ENCODE data around the gene ABCB7.

Gene ABCB7

GRCh38 chrX:75115707-75116413 lies 40.2 kb downstream of the ABCB7 start:
- DNase-seq (ENCODE audit: low read depth): no peak
- H3K4me3 ChIP-seq (ENCODE audit: low read depth, low read length): no peak overlapping the region
- TF ChIP-seq CTCF (IDR thresholded peaks at IDR 0.05; ENCODE audit: low read depth, low read length, missing control alignments): no peak

GRCh38 chrX:75114638-75115037 lies 41.4 kb downstream of the ABCB7 start:
- TF ChIP-seq CTCF (IDR thresholded peaks at IDR 0.05; ENCODE audit: low read depth, low read length, missing control alignments): no peak
- H3K4me3 ChIP-seq (ENCODE audit: low read depth, low read length): no peak overlapping the region
- no peak for DNase-seq (ENCODE audit: low read depth)

GRCh38 chrX:75113664-75114063 lies 42.4 kb downstream of the ABCB7 start:
- no peak overlapping the region for H3K4me3 ChIP-seq (ENCODE audit: low read depth, low read length)
- no peak for TF ChIP-seq CTCF (IDR thresholded peaks at IDR 0.05; ENCODE audit: low read depth, low read length, missing control alignments)
- no peak for DNase-seq (ENCODE audit: low read depth)

GRCh38 chrX:75107863-75108509 lies 48.1 kb downstream of the ABCB7 start:
- no peak overlapping the region for H3K4me3 ChIP-seq (ENCODE audit: low read depth, low read length)
- no peak for TF ChIP-seq CTCF (IDR thresholded peaks at IDR 0.05; ENCODE audit: low read depth, low read length, missing control alignments)
- DNase-seq (ENCODE audit: low read depth): no peak

GRCh38 chrX:75106772-75107171 lies 49.3 kb downstream of the ABCB7 start:
- TF ChIP-seq CTCF (IDR thresholded peaks at IDR 0.05; ENCODE audit: low read depth, low read length, missing control alignments): no peak
- no peak for DNase-seq (ENCODE audit: low read depth)
- no peak overlapping the region for H3K4me3 ChIP-seq (ENCODE audit: low read depth, low read length)

- no peak for DNase-seq (ENCODE audit: low read depth)
- H3K4me3 ChIP-seq (ENCODE audit: low read depth, low read length): no peak overlapping the region
- TF ChIP-seq CTCF (IDR thresholded peaks at IDR 0.05; ENCODE audit: low read depth, low read length, missing control alignments): no peak
These were observed 59.8 kb downstream of the ABCB7 start for GRCh38 chrX:75096331-75096730.

All from GM12864 (cell line).